Measurements from ENCODE around the gene PEX7. TPM values are rescaled to one million over a fixed set of nuclear protein-coding genes. Genes with fewer than 3 reads are reported as not detected.
A peak's percentile ranks its signal among the peaks of the same experiment; 100 is the strongest.

Gene PEX7
- total and polyA plus RNA-seq, 2 of the 8 experiments (the other 6 are each of a cell fraction or from before 2014, with no cell fraction given) = 6.4 to 11.0 TPM

DNA sequence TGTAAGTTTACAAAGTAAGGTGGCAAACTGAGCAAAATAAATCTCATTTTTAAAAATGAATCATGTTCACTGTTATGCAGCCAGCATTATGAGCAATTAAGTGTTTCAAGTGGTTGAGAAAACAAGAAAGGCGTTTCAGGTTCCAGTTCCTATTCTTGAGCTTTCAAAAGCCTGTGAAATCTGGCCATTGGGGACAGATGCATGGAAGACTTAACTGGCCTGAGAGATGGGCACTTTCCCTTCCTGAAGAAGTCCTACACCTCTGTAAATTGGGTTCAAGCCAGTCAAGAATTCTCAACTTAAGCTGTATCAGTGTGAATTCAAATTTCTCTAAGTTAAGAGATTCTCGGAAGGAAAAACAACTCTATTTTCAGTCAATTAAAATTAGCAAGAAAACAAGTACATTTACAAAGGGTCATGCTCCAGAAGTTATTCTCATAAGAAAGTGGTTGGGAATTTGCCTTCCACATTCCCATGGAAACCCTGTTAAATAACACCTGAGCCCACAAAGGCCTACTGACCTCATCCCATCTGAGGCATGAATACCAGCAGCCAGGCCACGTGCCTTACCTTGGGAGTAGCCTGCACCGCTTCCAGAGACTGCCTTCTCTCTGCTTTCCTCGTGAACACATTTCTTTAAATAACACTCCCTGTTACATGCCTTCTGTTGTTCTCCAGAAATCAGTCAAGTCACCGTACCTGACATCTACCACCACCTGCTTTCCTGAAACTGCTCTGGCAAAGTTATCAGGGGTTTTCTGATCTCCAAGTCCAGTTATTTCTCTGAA lies 49.5 kb upstream of the PEX7 start (continued):
- no peak for TF ChIP-seq RAD21 (IDR thresholded peaks at IDR 0.05 in 1 of 2, conservative IDR thresholded peaks at IDR 0.05 in 1 of 2; ENCODE audit: low read depth in 2 of 2, low read length in 2 of 2)
- TF ChIP-seq NANOG (IDR thresholded peaks at IDR 0.05; ENCODE audit: insufficient read depth, low read depth, low read length, poor library complexity, severe bottlenecking) = no peak
- no peak for TF ChIP-seq SUZ12 (IDR thresholded peaks at IDR 0.05; ENCODE audit: low read length)
- TF ChIP-seq POLR2A (IDR thresholded peaks at IDR 0.05; ENCODE audit: control extremely low read depth in 1 of 2, low read depth in 2 of 2, low read length in 2 of 2) = peak in 1 of 2 experiments; percentile 28; a peak in 1 of 3 replicates
- TF ChIP-seq ZNF274 (IDR thresholded peaks at IDR 0.05; ENCODE audit: borderline replicate concordance, extremely low read depth, low read length) = no peak
- TF ChIP-seq BACH1 (IDR thresholded peaks at IDR 0.05; ENCODE audit: low read length) = no peak
- TF ChIP-seq SAP30 (IDR thresholded peaks at IDR 0.05; ENCODE audit: insufficient read depth, insufficient replicate concordance, low read length) = no peak
- TF ChIP-seq, protein P1, sequence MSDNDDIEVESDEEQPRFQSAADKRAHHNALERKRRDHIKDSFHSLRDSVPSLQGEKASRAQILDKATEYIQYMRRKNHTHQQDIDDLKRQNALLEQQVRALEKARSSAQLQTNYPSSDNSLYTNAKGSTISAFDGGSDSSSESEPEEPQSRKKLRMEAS (IDR thresholded peaks at IDR 0.05) = peak; percentile 96
- TF ChIP-seq TCF12 (IDR thresholded peaks at IDR 0.05; ENCODE audit: low read depth, low read length) = 0 out of 2 replicates have a peak, but pooled peaks have one; percentile 35
- TF ChIP-seq SP2 (IDR thresholded peaks at IDR 0.05; ENCODE audit: low read length) = no peak
- TF ChIP-seq ASH2L (IDR thresholded peaks at IDR 0.05; ENCODE audit: low read length) = peak; percentile 65
- no peak for TF ChIP-seq SIX5 (IDR thresholded peaks at IDR 0.05; ENCODE audit: low read depth, low read length)
- TF ChIP-seq KDM1A (IDR thresholded peaks at IDR 0.05; ENCODE audit: borderline replicate concordance, low read length) = no peak
- no peak for TF ChIP-seq EZH2 (IDR thresholded peaks at IDR 0.05; ENCODE audit: low read depth, low read length, severe bottlenecking)
- no peak for TF ChIP-seq CHD1 (IDR thresholded peaks at IDR 0.05; ENCODE audit: low read depth, low read length)
- no peak for TF ChIP-seq FOSL1 (IDR thresholded peaks at IDR 0.05; ENCODE audit: insufficient read depth, low read depth, low read length)
- TF ChIP-seq KDM5A (IDR thresholded peaks at IDR 0.05; ENCODE audit: low read length) = no peak
- TF ChIP-seq CEBPB (IDR thresholded peaks at IDR 0.05; ENCODE audit: low read depth, low read length) = no peak
- TF ChIP-seq BCL11A (IDR thresholded peaks at IDR 0.05; ENCODE audit: low read depth in 2 of 2, low read length in 2 of 2) = no peak
- TF ChIP-seq TBP (IDR thresholded peaks at IDR 0.05; ENCODE audit: low read depth, low read length) = no peak
- TF ChIP-seq SRF (IDR thresholded peaks at IDR 0.05; ENCODE audit: low read depth, low read length) = no peak
- TF ChIP-seq TAF1 (IDR thresholded peaks at IDR 0.05; ENCODE audit: low read depth, low read length) = 0 out of 2 replicates have a peak, but pooled peaks have one; percentile 15

All from H1 (cell line).